Ishikawa (cell line): ENCODE results near the gene NRCAM.

Experiments
- CEBPB ChIP-seq: IDR thresholded peaks from 2 replicates; pipeline ENCODE4 v1.6.1; 2012
- CREB1 ChIP-seq: IDR thresholded peaks from 2 replicates; pipeline ENCODE4 v1.6.1; 2012; ENCODE audit warnings: low read depth
- EGR1 ChIP-seq: IDR thresholded peaks from 2 replicates; pipeline ENCODE4 v1.6.1; 2012
- EP300 ChIP-seq: IDR thresholded peaks from 2 replicates; pipeline ENCODE4 v1.6.1; 2012; ENCODE audit warnings: borderline replicate concordance
- FOXM1 ChIP-seq: IDR thresholded peaks from 2 replicates; pipeline ENCODE4 v1.6.1; 2012; ENCODE audit warnings: low read depth, borderline replicate concordance
- MAX ChIP-seq: IDR thresholded peaks from 2 replicates; pipeline ENCODE4 v1.6.1; 2012
- NFIC ChIP-seq: IDR thresholded peaks from 2 replicates; pipeline ENCODE4 v1.6.1; 2012
- RAD21 ChIP-seq: IDR thresholded peaks from 2 replicates; pipeline ENCODE4 v1.6.1; 2012; ENCODE audit warnings: low read depth
- REST ChIP-seq: IDR thresholded peaks from 2 replicates; pipeline ENCODE4 v1.6.1; 2012; ENCODE audit warnings: low read depth, mild to moderate bottlenecking
- TAF1 ChIP-seq: IDR thresholded peaks from 2 replicates; pipeline ENCODE4 v1.6.1; 2012; ENCODE audit warnings: low read depth, mild to moderate bottlenecking
- TCF12 ChIP-seq: IDR thresholded peaks from 2 replicates; pipeline ENCODE4 v1.6.1; 2012; ENCODE audit warnings: low read depth
- TEAD4 ChIP-seq: IDR thresholded peaks from 2 replicates; pipeline ENCODE4 v1.6.1; 2012
- USF1 ChIP-seq: IDR thresholded peaks from 2 replicates; pipeline ENCODE4 v1.6.1; 2012
- YY1 ChIP-seq: IDR thresholded peaks from 2 replicates; pipeline ENCODE4 v1.6.1; 2012; ENCODE audit warnings: low read depth
- ZBTB7A ChIP-seq: IDR thresholded peaks from 2 replicates; pipeline ENCODE4 v1.6.1; 2012; ENCODE audit warnings: low read depth

Gene NRCAM

DNA sequence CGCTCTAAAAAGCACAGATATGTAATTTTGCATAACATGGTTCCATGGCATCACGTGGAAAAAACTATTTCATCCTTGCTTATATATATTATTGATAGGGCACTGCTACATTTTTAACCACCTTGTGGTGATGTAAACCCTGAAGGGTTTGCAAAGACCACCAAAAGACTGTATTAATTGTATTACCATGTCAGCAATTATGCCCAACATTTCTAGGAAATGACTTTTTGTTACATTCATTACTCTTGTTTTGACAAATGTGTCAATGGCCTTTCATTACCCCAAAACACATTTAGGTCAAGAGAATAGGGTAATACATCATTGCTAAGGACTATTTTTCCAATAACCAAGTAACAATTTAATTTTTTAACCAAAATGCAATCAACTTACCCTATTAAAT is 142.2 kb downstream of the NRCAM start:
- TF ChIP-seq CEBPB (no peak), RAD21 (no peak), CREB1 (no peak), REST (no peak), ZBTB7A (no peak), EP300 (no peak), TEAD4 (no peak), TCF12 (no peak), FOXM1 (no peak), EGR1 (no peak), USF1 (no peak), MAX (no peak), NFIC (no peak), TAF1 (no peak)

DNA sequence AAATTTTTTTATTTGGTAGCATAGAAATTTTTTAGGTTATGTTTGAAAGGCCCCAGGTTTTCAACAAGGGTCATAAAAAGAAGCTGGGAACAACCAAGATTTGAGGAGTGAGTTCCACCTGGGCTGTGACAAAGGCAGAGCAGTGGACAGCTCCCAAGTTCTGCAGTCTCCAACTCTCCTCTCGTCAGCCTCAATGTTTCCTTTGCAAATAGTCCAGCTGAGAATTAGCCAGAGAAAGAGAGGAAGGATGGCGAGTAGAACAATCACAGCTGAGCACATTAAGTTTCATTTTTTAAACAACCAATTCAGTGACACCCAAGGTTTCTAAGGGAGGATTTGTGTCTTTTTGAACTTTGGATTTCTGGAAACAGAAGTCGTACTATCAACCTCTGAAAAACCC is 143.2 kb downstream of the NRCAM start:
- TF ChIP-seq TEAD4 (no peak), NFIC (no peak), REST (peak; percentile 72)

DNA sequence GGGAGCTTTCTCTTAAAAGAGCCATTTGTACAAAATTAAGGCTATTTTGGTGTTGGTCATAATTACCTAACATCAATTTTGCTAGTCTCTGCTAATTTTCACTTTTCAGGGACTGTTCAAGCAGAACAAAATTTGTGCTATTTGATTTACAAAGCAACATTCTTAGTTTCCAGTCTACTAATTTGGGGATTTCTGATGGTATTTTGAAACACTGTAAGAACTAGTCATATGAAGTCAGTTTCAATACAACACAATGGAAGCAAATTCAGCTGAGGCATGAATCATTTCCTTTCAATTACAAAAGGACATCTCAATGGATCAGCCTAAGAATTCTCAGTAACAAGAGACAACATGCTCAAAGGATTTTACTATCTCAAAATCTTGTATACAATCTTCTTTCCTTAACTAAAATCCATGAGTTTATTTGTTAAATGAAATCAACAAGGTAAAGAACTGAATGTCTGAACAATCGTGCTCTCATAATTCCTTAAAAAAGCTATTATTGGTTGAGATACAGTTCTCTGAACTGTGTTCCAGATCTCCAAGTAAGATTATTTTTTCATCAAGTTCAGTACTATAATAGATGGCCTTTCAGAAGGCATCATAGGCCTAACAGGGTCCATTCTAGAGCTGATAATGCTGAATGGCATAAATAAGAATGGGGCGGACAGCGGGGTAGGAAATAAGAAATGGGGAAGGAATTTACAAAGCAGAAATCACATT is 144.6 kb downstream of the NRCAM start:
- TF ChIP-seq ZBTB7A, result no peak
- no peak for TF ChIP-seq MAX
- peak; percentile 24; the same call in 1 of the 2 replicates for TF ChIP-seq FOXM1
- no peak for TF ChIP-seq CEBPB
- no peak for TF ChIP-seq TAF1
- TF ChIP-seq REST, result no peak
- no peak for TF ChIP-seq CREB1
- no peak for TF ChIP-seq TCF12
- no peak for TF ChIP-seq USF1
- TF ChIP-seq YY1, result no peak
- peak; percentile 74; the same call in 1 of the 2 replicates for TF ChIP-seq EP300
- TF ChIP-seq RAD21, result no peak
- TF ChIP-seq NFIC, result no peak; the same call in 1 of the 2 replicates
- peak; percentile 7; the same call in 1 of the 2 replicates for TF ChIP-seq TEAD4
- no peak for TF ChIP-seq EGR1

DNA sequence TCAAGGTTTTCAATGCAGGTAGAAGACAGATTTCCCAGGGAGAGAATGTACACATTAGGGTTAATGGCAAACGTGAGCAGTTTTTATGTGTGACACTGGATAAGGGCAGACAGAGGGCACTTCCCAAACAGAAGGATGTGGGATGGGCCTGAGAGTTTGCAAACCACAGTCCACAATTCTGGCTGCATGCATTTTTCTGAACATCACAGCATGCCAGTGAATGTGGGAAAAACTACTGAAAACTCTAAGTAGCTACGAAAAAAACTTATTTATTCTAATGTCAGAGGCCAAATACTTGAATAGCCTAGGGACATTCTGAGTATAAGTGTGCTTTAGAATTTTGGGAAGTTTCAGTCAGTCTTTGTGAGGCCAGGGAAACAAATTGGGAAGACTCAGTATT is 145.9 kb downstream of the NRCAM start:
- TF ChIP-seq EGR1, result no peak
- no peak for TF ChIP-seq MAX
- TF ChIP-seq NFIC, result no peak

- TF ChIP-seq REST (no peak), TEAD4 (peak; percentile 26; the same call in 1 of the 2 replicates)
Measured at GRCh38 chr7:108308903-108309302, 147.3 kb downstream of the NRCAM start.
